GM12891 (cell line): ENCODE results near the gene VSIG10L.

Experiments used
- POLR2A ChIP-seq: IDR thresholded peaks from 2 replicates; pipeline ENCODE4 v1.6.1; 2011; ENCODE audit warnings: low read depth, low read length, control low read depth
- POLR2AphosphoS5 ChIP-seq: IDR thresholded peaks from 2 replicates; pipeline ENCODE4 v1.6.1; 2011; ENCODE audit warnings: low read depth, low read length, control low read depth

DNA sequence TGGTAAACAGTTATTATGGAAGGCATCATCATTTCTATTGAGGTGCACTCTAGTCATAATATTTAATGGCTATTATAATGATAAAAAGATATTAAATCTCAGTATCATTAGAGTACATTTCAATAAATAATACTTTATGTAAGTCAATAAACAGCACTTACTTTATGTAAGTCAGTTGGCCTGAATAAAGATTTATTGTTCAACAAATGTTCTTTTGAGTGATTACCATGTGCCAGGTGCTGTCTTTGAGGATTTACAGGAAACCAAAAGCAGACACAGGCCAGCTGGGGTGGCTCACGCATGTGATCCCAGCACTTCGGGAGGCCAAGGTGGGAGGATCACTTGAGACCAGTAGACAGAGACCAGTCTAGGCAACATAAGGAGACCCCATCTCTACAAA, 35.5 kb upstream of the VSIG10L start:
- TF ChIP-seq POLR2A: no peak
- TF ChIP-seq POLR2AphosphoS5: no peak
